Activated CD4-positive, CD25-positive, alpha-beta regulatory T cell treated with anti-CD3 and anti-CD28 coated beads, Interleukin-2, amount 50 U/mL, for 16 hours (primary cell): ENCODE results near the gene DACH1.
"Not testable (repeated sequence)": the region's sequence is repeated elsewhere in the genome, so short reads cannot be mapped to it uniquely, and the experiment has no call there.

ENCODE experiments used
- DNase-seq: peaks from one replicate; pipeline ENCODE4 v3.0.0-alpha.2; 2020; ENCODE audit warnings: low read depth, low spot score

DACH1 gene

GRCh38 chr13:71828564-71828963, 38.4 kb downstream of the DACH1 start:
- no peak for DNase-seq

- no peak for DNase-seq
Measured at GRCh38 chr13:71828117-71828516, 38.9 kb downstream of the DACH1 start.

- no peak for DNase-seq
Measured at GRCh38 chr13:71827241-71827640, 39.8 kb downstream of the DACH1 start.

DNA sequence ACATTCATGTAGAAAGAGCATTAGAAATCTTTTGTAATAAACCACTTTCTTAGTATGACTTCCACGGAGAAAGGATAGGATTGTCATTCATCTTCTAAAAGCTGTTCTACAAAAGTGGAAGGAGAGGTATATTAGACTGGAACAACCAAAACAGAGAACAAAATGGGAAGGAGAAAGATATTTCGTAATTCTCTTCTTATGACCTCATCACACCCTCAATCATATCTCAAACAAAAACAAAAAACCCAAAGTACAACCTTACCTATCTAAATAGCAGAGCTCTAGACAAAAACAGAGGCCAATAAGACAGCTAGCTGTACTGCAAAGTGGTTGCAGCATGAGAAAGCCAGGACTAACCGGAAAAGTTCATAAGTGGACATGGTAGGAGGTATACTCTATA, 46.3 kb downstream of the DACH1 start:
- DNase-seq = no peak

- no peak for DNase-seq
Measured at GRCh38 chr13:71817335-71817734, 49.7 kb downstream of the DACH1 start.

DNA sequence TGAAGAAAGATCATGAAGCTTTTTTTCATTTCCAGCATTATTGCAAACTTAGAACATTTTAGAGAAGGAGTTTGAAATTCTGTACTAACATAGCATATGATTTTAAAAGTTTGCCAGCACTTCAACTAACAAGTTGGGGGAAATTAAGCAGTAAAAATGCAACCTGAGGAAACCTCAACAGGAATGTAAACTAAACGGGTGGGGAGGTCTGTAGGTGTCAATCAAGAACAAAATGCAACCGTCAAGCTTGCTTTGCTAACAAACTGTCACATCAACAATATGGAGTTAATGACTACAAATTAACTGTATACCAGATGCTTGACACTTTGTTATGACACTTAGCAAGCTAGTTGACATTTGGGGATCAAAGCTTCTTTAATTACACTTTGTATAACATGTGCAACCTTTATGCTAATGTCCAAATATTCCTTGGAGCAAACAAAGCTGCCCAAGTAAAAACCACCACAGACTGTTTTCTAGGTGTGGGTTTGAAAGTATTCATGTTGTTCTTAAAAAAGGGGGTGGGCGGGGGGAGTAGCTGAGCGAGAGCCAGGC, 52.1 kb downstream of the DACH1 start:
- DNase-seq = no peak

DNA sequence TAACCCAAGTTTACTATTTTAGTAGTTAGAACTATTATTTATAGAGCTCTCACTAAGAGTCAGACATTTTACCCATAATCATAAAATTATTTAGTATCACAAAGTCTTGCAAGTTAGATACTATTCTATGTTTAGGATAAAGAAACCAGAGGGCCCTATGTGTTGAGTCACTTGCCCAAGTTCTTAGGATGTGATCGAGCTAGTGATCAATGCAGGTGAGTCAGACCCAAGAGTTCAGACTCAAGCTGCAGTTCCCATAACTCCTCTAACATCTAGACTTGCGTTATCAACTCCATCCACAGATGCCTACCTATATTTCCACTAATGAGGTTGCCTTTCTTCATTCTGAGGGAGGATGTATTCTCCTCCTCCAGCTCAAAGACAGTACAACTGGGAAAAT, 53.8 kb downstream of the DACH1 start:
- no peak for DNase-seq

GRCh38 chr13:71811344-71811743, 55.7 kb downstream of the DACH1 start:
- DNase-seq = no peak

GRCh38 chr13:71808708-71809107, 58.3 kb downstream of the DACH1 start:
- no peak for DNase-seq

DNA sequence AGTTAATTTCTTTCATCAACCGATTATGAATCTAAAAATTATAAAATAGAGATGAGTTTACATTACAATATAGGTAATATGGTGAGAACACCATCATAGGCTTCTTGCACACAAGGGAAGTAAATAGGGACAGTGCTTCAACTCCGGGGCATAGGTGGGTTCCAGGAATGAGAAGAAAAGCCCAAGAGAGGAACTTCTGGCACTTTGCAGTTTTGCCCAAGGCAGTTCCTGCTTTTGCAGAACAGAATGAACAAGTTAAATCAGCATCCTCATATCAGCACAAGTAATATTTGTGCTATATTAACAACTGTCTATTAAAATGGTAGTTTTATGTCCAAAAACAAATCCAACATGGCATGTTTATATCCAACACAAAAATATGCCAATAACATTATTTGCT, 60.1 kb downstream of the DACH1 start:
- no peak for DNase-seq

GRCh38 chr13:71803066-71803465, 63.9 kb downstream of the DACH1 start:
- DNase-seq = no peak

- no peak for DNase-seq
Measured at GRCh38 chr13:71801781-71802180, 65.2 kb downstream of the DACH1 start.

GRCh38 chr13:71801165-71801760, 65.7 kb downstream of the DACH1 start:
- no peak for DNase-seq

- no peak for DNase-seq
Measured at GRCh38 chr13:71799324-71799723, 67.7 kb downstream of the DACH1 start.

DNA sequence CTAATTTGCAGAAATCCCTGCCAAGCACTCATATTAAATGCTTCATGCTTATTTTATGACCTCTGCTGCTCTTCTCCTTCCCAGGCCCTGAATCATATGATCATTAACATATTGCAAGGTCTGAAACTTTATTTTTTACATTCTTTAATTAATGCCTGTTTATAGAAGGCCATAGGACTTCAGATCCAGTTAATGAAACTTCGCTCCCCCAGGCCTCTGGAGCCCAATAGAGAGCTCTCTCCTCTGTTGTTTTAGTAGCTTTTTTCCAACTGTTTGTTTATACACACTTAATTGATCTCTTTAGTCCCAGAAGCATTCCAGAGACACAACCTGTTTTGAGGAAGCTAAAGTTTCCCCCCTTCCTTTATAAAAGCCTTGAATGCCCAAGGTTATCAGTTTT, 68.3 kb downstream of the DACH1 start:
- DNase-seq = no peak

GRCh38 chr13:71797517-71797916, 69.5 kb downstream of the DACH1 start:
- no peak for DNase-seq

DNA sequence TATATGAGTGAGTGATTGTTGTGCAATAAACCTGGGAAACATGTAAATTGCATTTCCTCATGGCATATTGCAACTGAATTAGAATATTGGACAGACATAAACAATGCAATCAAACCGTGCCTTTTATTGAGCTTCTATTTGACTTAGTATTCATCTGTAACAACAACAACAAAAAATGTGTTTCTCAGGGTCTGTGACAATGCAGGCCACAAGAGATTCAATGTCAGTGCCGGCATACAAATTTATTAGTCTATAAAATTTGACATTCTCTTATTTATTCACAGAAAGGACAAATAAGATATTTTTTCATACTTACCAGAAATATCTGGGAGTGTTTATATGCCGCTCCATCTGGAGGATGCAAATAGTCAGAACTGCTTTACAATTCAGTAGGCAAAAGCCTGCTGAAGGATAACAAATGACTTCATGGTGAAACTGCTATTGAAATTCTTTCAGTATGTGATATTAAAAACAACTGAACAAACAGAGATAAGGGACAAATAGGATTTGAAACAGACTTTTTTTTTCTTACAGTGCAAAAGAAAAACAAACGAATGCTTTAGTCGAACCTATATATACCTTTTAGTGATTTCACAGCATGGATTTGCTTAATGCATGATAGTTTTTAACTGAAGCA, 77.2 kb downstream of the DACH1 start:
- DNase-seq = no peak

GRCh38 chr13:71789037-71789436, 78.0 kb downstream of the DACH1 start:
- DNase-seq = no peak

DNA sequence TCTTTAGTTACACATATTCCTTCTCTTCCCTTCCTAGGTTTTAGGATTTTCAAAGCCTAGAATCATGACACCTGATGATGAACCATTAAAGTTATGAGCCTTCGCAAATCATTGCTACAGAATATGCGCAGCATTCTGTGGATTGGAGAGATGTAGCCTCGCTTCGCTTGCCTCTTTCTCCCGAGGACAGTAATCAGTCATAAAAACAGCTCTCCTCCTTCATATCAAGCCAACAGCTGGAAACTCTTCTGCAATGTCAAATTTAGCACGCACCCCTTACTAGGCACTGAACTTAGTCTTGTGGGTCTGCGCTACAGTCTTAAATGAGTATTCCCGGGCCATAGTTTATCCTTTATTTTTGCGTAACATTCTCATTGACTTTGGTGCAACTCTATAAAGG, 79.6 kb downstream of the DACH1 start:
- no peak for DNase-seq

GRCh38 chr13:71786875-71787274, 80.1 kb downstream of the DACH1 start:
- DNase-seq = no peak

- no peak for DNase-seq
Measured at GRCh38 chr13:71785361-71785760, 81.6 kb downstream of the DACH1 start.

DNA sequence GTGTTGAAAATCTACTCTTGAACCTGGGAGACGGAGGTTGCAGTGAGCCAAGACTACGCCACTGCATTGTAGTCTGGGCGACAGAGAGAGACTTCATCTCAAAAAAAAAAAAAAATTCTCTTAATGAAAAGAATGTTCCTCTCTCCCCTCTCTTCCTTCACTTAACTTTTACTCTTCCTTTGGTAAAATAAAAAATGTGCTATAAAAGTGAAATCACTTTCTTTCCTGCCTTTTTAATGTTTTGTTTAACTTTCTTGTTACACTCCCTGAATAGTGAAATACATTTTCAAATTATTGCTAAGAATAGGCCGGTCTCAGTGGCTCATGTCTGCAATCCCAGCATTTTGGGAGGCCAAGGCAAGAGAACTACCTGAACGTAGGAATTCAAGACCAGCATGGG, 86.5 kb downstream of the DACH1 start:
- no peak for DNase-seq

DNA sequence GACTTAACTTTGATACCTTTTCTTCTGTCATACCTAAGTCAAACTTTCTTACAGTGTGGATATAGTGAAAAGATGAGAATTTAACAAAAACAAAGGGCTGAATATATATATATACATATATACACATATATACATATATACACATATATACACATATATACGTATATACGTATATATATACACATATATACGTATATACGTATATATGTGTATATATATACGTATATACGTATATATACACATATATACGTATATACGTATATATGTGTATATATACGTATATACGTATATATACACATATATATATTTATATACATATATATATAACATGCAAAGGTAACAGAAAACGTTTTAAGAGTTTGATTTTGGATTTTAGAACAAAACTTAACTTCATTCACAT, 88.0 kb downstream of the DACH1 start:
- not testable (repeated sequence) for DNase-seq

DNA sequence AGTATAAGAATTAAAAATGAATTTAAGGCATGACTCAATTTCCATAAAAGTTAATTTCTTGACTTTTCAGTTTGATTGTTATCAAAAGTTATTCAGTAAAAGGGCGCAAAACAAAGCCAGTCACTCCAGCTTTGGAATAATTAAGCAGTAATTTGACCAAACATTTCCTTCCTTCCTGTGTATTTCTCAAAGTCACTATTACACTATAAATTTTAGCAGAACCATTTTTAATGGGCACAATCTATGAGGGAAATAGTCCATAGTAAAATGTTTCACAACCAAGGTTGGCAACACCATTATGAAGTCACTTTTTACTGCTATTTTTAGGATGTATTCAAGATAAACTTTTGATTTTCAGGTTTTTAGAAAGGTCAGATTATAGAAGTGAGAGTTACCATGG, 91.0 kb downstream of the DACH1 start:
- DNase-seq = no peak
